Measurements from ENCODE around the gene WSCD2.

GRCh38 chr12:108115123-108116121, 13.7 kb upstream of the WSCD2 start:
- TF ChIP-seq, protein P1, sequence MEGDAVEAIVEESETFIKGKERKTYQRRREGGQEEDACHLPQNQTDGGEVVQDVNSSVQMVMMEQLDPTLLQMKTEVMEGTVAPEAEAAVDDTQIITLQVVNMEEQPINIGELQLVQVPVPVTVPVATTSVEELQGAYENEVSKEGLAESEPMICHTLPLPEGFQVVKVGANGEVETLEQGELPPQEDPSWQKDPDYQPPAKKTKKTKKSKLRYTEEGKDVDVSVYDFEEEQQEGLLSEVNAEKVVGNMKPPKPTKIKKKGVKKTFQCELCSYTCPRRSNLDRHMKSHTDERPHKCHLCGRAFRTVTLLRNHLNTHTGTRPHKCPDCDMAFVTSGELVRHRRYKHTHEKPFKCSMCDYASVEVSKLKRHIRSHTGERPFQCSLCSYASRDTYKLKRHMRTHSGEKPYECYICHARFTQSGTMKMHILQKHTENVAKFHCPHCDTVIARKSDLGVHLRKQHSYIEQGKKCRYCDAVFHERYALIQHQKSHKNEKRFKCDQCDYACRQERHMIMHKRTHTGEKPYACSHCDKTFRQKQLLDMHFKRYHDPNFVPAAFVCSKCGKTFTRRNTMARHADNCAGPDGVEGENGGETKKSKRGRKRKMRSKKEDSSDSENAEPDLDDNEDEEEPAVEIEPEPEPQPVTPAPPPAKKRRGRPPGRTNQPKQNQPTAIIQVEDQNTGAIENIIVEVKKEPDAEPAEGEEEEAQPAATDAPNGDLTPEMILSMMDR (IDR thresholded peaks at IDR 0.05): no peak
- no peak for TF ChIP-seq POLR2A (IDR thresholded peaks at IDR 0.05)
- TF ChIP-seq EP300 (IDR thresholded peaks at IDR 0.05): no peak
- TF ChIP-seq POLR2AphosphoS5 (IDR thresholded peaks at IDR 0.05): no peak
